Thoracic aorta (tissue), 2 donors: Measurements from ENCODE around the gene SLC13A5. TPM values are rescaled to one million over a fixed set of nuclear protein-coding genes. Genes with fewer than 3 reads are reported as not detected.

Experiments
- ATAC-seq: fragments of 150-250 bp; one replicate; pipeline ENCODE4 v1.8.0; 2017; ENCODE audit warnings: low read depth; ENCODE audit not compliant: insufficient number of reproducible peaks, low FRiP score
- DNase-seq: peaks from one replicate; pipeline ENCODE4 v3.0.0-alpha.2; 2020; ENCODE audit warnings: low spot score
- H3K27ac ChIP-seq, 2 donors: fragments of 200-600 bp; sonication (generic); 1 replicate in 1 of 2; 2 replicates in 1 of 2; pipeline ENCODE4 v1.5.1; 2016; ENCODE audit warnings: mild to moderate bottlenecking in 2 of 2, moderate library complexity in 2 of 2
- H3K27me3 ChIP-seq: fragments of 200-600 bp; sonication (generic); replicated peaks from 2 replicates; pipeline ENCODE4 v1.6.0; 2016; ENCODE audit warnings: mild to moderate bottlenecking; ENCODE audit not compliant: insufficient read depth
- H3K36me3 ChIP-seq: fragments of 200-600 bp; sonication (generic); one replicate; pipeline ENCODE4 v1.5.1; 2016
- H3K4me1 ChIP-seq, 2 donors: fragments of 200-600 bp; sonication (generic); 1 replicate in 1 of 2; 2 replicates in 1 of 2; pipeline versions ENCODE4 v1.5.1 to v1.6.0; 2016; ENCODE audit warnings: low read depth in 2 of 2, mild to moderate bottlenecking in 1 of 2; ENCODE audit not compliant: control insufficient read depth in 1 of 2
- H3K4me3 ChIP-seq: fragments of 200-600 bp; sonication (generic); 2 replicates; pipeline ENCODE4 v1.5.1; 2016; ENCODE audit warnings: mild to moderate bottlenecking
- H3K9me3 ChIP-seq: fragments of 200-600 bp; sonication (generic); 2 replicates; pipeline ENCODE4 v1.5.1; 2016
- total RNA-seq, 2 donors: library from RNA; depleted of rRNA; stranded (reverse); fragments of >200 nt; gene quantifications; one replicate each; pipeline versions ENCODE4 v1.1.0 to v1.2.3, GENCODE V29; 2016
- TF ChIP-seq, protein P1 (sequence below): fragments of 200-600 bp; sonication (generic); IDR thresholded peaks from one replicate; pipeline ENCODE4 v1.5.1; 2019; ENCODE audit warnings: antibody characterized with exemption

SLC13A5 gene
- total RNA-seq, 2 donors from 2014 or later: not detected

DNA sequence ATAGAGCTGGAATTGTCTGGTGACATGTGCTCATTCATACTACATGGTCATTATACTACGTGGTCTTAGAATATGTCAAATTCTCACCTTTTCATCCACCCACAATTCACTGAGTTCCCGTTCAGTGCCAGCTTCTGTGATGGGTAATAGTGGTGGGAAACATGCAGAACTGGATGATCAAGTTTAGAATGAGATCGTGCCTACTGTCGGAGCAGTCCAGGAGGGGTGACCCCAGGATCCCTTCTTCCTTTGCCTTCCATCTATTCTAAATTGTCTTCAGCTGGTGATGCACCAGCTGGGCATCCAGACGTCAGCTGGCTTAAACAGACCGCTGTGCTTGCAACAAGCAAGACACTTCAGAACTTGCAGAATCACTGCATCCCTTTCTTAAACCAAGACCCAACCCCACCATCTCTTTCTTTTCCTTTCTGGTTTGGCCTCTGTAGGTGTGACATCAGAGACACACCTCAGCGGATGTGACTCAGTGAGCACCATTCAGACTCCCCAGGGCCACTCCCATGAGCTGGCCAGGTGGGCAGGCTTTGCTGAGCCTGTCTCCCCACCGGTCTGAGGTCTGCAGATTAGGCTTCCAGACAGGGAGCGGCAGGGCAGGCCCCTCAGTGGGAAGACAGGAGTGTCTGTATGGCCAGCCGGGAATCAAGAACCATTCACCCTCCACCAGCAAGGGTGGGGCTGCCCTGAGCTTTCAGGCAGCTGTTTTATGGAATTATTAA is 43.5 kb downstream of the SLC13A5 start:
- Histone ChIP-seq H3K36me3 (no peaks in the 10 kb centered on the region), H3K27me3 (no peaks in the 10 kb centered on the region), H3K4me1 (no peaks in the 10 kb centered on the region), H3K9me3 (no peaks in the 10 kb centered on the region), H3K4me3 (no peak overlapping the region), H3K27ac (no peak overlapping the region)
- DNase-seq (no peak), ATAC-seq (no peak)
- TF ChIP-seq, protein P1, sequence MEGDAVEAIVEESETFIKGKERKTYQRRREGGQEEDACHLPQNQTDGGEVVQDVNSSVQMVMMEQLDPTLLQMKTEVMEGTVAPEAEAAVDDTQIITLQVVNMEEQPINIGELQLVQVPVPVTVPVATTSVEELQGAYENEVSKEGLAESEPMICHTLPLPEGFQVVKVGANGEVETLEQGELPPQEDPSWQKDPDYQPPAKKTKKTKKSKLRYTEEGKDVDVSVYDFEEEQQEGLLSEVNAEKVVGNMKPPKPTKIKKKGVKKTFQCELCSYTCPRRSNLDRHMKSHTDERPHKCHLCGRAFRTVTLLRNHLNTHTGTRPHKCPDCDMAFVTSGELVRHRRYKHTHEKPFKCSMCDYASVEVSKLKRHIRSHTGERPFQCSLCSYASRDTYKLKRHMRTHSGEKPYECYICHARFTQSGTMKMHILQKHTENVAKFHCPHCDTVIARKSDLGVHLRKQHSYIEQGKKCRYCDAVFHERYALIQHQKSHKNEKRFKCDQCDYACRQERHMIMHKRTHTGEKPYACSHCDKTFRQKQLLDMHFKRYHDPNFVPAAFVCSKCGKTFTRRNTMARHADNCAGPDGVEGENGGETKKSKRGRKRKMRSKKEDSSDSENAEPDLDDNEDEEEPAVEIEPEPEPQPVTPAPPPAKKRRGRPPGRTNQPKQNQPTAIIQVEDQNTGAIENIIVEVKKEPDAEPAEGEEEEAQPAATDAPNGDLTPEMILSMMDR: no peak

DNA sequence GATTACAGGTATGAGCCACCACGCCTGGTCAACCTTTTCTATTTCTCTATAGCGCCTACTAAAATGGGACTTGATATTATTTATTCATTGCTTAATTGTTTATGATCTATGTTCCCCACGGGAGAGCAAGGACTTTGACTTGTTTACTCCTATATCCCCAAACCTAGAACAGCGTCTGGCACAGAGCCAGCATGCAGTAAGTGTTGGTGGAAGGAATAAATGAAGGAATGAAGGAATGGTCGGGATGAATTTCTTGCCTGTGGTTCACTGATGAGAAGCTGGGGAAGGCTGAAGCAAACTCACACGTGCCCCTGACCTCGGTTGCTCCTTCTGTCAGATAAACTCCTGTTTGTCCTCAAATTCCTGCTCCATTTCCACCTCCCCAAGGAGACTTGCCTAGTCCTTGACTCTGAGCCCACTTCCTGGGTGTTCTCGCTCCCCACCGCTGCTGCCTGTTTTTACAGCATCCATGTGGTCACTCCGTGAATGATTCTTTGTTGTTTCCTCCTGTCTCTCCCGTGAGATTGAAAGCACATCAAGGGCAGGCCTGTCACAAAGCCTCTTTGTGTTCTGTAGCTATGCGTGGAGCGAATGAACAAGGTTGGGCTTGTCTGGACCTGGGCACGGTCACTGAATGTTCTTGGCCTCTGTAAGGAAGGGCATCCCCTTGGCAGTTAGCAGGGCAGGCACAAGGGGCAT is 44.3 kb downstream of the SLC13A5 start:
- TF ChIP-seq, protein P1: no peak
- H3K9me3 ChIP-seq: no peaks in the 10 kb centered on the region
- no peak overlapping the region for H3K4me3 ChIP-seq
- ATAC-seq (no peak), DNase-seq (no peak)
- H3K27ac ChIP-seq: no peak overlapping the region
- H3K27me3 ChIP-seq: no peaks in the 10 kb centered on the region
- no peaks in the 10 kb centered on the region for H3K4me1 ChIP-seq
- no peaks in the 10 kb centered on the region for H3K36me3 ChIP-seq

DNA sequence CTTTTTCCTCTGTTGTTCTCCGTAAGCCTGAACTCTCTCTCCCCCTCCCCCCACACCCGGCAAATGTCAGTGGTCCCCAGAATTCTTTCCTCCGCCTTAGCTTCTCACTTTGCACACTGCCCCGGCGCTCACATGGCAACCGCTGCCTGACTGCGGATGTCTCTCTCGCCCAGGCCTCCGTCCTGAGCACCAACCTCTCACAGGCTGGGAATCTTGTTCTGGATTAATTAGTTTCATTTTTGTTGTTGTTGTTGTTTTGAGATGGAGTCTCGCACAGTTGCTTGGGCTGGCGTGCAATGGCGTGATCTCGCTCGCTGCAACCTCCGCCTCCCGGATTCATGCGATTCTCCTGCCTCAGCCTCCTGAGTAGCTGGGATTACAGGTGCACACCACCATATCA is 45.0 kb downstream of the SLC13A5 start:
- DNase-seq (no peak), ATAC-seq (no peak)
- no peaks in the 10 kb centered on the region for H3K36me3 ChIP-seq
- no peak overlapping the region for H3K4me3 ChIP-seq
- no peak overlapping the region for H3K27ac ChIP-seq
- TF ChIP-seq, protein P1: no peak
- H3K9me3 ChIP-seq: no peaks in the 10 kb centered on the region
- H3K4me1 ChIP-seq: no peaks in the 10 kb centered on the region
- no peaks in the 10 kb centered on the region for H3K27me3 ChIP-seq

DNA sequence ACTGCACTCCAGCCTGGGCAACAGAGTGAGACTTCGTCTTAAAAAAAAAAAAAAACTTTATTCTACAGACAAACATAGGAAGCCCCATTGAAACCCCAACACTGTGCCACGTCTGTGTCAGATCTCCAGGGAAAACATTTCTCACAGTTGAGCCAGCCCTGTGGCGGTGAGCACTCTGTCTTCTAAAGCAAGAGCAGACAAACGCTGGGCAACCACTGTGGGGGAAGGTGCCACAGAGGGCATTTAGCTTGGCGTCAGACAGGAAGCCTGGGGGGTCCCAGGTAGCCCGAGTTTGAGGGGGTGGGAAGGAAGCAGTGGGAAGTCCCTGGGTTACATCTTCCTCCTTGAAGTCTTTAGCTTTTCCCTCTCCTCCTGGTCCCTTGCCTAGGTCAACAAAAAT is 45.7 kb downstream of the SLC13A5 start:
- TF ChIP-seq, protein P1: no peak
- no peaks in the 10 kb centered on the region for H3K27me3 ChIP-seq
- H3K27ac ChIP-seq: no peak overlapping the region
- H3K4me3 ChIP-seq: no peak overlapping the region
- DNase-seq: no peak
- no peak for ATAC-seq
- no peaks in the 10 kb centered on the region for H3K36me3 ChIP-seq
- H3K4me1 ChIP-seq: no peaks in the 10 kb centered on the region
- H3K9me3 ChIP-seq: no peaks in the 10 kb centered on the region

DNA sequence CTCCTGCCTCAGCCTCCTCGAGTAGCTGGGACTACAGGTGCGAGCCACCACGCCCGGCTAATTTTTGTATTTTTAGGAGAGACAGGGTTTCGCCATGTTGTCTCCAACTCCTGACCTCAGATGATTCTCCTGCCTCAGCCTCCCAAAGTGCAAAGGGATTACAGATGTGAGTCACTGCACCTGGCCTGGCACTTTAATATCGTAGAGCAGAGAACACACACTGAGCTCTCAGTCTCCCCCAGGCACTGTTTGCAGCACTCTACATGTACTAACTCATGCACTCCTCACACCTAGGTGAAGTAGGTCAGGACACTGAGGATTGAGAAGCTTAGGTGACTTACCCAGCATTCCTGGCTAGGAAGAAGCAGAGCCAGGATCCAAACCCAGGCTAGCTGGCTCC is 46.6 kb downstream of the SLC13A5 start:
- H3K36me3 ChIP-seq: no peaks in the 10 kb centered on the region
- no peak overlapping the region for H3K4me3 ChIP-seq
- TF ChIP-seq, protein P1: no peak
- no peak overlapping the region for H3K27ac ChIP-seq
- no peak for DNase-seq
- H3K9me3 ChIP-seq: no peaks in the 10 kb centered on the region
- no peak for ATAC-seq
- H3K4me1 ChIP-seq: no peaks in the 10 kb centered on the region
- H3K27me3 ChIP-seq: no peaks in the 10 kb centered on the region
